ENCODE measurements around the gene WNT3A. TPM values are rescaled to one million over a fixed set of nuclear protein-coding genes. Genes with fewer than 3 reads are reported as not detected.
"Not testable (repeated sequence)": the region's sequence is repeated elsewhere in the genome, so short reads cannot be mapped to it uniquely, and the experiment has no call there.

Gene WNT3A
- total RNA-seq, 1 donor from 2014 or later = not detected

- DNase-seq (ENCODE audit: low spot score) = no peak
Observed at GRCh38 chr1:228011721-228012311, 5.0 kb downstream of the WNT3A start.

- DNase-seq (ENCODE audit: low spot score) = no peak
Observed at GRCh38 chr1:228012555-228012954, 5.8 kb downstream of the WNT3A start.

DNA sequence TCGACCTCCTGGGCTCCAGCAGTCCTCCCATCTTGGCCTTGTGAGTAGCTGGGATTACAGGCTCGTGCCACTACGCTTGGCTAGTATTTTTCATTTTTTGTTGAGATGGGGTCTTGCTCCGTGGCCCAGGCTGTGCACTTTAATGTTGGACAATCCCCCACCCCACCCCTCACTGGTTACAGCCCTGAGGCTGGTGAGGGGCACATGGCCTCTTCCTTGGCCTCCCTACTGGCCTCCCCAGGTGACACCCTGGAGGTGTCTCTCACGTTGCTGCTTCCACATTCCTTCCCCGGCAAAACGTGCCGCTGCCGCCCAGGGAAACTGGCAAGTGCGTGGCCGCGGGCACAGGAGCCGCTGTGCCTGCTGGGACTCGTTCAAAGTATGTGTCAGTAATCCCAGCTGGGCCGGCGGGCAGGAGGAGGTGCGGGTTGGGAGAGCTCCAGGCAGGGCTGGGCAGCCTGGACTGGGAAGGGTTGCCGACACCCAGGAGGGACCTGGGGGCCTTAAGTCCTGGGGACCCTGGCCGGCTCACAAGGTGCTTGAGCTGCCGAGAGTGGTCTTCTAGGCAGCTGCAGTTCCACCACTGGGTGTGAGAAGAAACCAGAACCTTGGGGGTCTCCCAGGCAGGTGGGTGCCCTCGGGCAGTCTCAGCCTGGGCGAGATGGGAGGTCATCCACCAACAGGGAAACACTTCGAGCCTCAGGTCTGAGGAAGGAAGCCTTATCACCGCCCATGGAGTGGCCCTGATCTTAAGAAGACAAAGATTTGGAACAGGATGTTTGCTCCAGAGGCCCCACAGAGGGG, 6.5 kb downstream of the WNT3A start:
- DNase-seq (ENCODE audit: low spot score) = peak; percentile 44

GRCh38 chr1:228013935-228014930, 7.4 kb downstream of the WNT3A start:
- DNase-seq (ENCODE audit: low spot score) = peak; percentile 29

GRCh38 chr1:228015276-228016180, 8.7 kb downstream of the WNT3A start:
- DNase-seq (ENCODE audit: low spot score) = peak; percentile 17

DNA sequence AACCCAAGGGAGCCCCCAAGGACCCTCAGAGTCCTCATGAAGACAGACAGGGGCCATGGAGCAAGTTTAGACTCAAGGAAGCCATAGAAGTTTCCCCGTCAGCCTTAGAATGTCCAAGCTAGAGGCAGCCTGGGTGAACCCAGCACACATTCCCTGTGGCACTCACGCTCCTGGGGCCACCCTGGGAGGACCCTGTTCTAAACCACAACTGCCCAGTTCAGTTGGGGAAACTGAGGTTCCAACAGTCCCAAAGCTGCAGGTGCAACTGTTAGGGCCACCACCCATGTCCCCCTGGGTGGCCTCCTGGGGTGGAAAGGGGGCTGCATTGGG, 9.3 kb downstream of the WNT3A start:
- DNase-seq (ENCODE audit: low spot score) = no peak

GRCh38 chr1:228016653-228017355, 10.0 kb downstream of the WNT3A start:
- DNase-seq (ENCODE audit: low spot score) = no peak

DNA sequence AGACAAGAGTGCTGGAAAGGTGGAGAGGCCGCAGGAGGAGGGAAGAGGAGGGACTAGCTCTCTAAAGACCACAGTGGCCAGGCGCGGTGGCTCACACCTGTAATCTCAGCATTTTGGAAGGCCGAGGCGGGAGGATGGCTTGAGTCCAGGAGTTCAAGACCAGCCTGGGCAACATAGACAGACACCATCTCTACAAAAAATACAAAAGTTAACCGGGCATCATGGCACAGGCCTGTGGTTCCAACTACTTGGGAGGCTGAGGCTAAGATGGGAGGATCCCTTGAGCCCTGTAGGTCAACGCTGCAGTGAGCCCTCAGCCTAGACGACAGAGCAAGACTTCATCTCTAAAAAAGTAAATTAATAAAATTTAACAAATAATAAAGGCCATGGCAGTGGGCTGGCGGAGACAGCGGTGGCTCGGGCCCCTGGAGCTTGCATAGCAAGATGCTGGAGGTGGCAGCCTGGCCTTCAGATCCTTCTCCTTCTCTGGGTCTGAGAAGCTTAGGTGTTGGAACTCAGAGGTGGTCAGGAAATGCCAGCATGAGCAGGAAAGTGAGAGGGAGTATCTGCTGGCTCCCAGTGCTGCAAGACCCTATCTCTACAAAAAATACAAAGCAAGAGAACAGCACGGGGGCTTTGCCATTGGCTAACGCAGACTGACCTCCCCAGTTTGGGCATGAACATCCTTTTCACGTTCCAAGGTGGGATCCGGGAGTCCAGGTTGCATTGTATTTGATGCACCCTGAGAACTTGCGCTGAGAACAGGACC, 10.7 kb downstream of the WNT3A start:
- no peak for DNase-seq (ENCODE audit: low spot score)

GRCh38 chr1:228018125-228018398, 11.3 kb downstream of the WNT3A start:
- no peak for DNase-seq (ENCODE audit: low spot score)

- DNase-seq (ENCODE audit: low spot score) = peak; percentile 67
Observed at GRCh38 chr1:228018961-228019721, 12.3 kb downstream of the WNT3A start.

DNA sequence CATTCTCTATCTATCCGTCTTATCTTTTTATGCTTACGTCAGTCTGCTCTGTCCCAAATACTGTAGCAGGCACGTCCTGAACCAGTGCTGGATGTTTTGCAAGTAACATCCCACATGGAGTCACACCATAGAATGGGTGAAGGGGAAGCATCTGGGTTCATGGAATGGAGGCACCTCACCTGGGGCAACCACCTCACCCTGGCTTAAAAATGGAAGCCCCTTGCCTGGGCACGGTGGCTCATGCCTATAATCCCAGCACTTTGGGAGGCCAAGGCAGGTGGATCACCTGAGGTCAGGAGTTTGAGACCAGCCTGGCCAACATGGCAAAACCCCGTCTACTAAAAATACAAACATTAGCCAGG, 12.9 kb downstream of the WNT3A start:
- not testable (repeated sequence) for DNase-seq (ENCODE audit: low spot score)

GRCh38 chr1:228020686-228021354, 14.0 kb downstream of the WNT3A start:
- DNase-seq (ENCODE audit: low spot score) = no peak

DNA sequence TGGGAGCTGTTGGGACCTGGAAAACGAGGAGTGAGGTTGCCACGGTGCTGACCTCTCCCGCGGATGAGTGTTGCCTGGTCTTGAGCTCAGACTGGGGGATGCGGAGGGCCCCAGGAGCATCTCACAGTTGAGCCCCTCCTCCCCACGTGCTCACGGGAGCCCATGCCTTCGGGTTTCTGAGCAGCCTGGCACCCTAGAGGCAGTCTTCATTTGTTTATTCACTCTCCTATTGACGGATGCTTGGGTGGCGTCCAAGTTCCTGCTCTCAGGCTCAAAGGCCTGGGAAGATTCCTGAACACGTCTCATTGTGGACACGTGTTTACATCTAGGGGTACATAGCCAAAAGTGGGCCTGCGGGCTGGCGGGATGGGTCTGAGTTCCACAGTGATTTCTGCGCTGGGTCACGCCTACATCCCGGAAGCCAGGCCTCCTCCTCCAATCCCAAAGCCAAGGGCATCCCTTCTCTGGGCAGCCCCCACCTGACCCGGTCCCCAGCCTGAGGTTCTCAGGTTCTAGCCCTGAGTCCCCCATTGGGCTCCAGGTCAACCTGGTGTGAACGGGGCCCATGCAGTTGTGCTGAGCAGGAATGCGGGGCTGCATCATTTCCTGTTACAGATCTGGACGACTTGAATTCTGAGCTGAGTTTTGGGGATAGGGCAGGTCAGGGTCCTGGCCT, 14.7 kb downstream of the WNT3A start:
- DNase-seq (ENCODE audit: low spot score) = no peak

GRCh38 chr1:228022571-228023293, 15.9 kb downstream of the WNT3A start:
- no peak for DNase-seq (ENCODE audit: low spot score)

- no peak for DNase-seq (ENCODE audit: low spot score)
Observed at GRCh38 chr1:228023294-228023639, 16.5 kb downstream of the WNT3A start.

DNA sequence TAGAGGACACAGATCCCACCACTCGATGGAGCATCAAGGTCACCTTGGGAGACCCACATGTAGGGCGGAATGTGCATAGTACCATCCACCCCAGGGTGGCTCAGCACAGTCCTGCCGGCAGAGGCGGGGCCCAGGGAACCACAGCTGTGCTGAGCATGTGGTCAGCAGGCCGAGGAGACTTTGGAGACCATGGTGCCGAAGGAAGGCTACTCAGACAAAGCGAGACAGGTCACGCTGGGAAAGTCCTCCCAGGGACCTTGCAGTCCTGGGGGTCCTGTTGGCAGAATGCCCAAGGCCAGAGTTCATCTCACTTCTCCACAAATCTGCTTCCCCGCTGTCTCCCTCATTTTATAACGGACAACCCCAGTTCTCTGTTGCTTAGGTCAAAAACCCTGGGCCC, 22.5 kb downstream of the WNT3A start:
- DNase-seq (ENCODE audit: low spot score) = no peak

DNA sequence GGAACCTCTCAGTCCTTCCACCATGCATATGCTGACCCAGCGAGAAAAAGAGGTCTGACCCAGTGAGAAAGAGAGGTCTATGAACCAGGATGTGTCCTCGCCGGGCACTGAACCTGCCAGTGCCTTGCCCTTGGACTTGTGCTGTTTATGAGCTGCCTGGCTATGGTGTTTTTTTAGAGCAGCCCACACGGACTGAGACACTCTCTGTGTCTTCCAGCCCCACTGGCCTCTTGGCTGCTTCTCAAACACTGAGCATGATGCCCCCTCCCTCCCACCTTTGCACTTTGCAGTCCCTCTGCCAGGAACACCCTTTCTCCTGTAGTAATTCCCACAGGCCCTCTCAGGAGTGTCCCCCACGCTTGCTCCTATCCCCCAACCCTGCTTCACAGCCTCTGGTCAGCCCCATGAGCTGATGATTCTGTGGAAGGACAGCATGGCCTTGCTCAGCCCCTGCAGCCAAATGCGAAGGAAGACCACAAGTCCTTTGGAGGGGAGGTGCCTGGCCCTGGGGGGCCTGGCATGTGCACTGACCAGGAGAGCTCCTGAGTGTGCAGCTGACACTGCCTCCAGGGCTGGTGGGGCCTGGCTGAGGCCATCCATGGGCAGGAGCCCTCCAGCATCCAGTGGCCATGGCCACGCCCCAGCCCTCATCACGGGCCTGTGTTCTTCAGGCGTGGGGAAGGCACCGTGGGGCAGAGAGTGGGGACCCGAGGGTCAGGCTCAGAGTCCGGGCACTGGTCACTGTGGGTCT, 23.8 kb downstream of the WNT3A start:
- no peak for DNase-seq (ENCODE audit: low spot score)
